Heart right ventricle (tissue), 16 donors: Measurements from ENCODE around the gene HOATZ. TPM values are rescaled to one million over a fixed set of nuclear protein-coding genes. Genes with fewer than 3 reads are reported as not detected.

Experiments used
- ATAC-seq, 8 donors: fragments of 200-7000 bp; cut with Tn5 transposase; one replicate each; pipeline ENCODE4 v1.9.1; 2020; ENCODE audit warnings: mild to moderate bottlenecking in 8 of 8, moderate library complexity in 8 of 8, moderate number of reproducible peaks in 1 of 8
- DNase-seq, 2 donors: peaks; one replicate each; pipeline ENCODE4 v3.0.0-alpha.2; 2020
- H3K27ac ChIP-seq, 10 donors: fragments of 200-600 bp; sonication (generic) in 2 of 10; one replicate each; pipeline versions ENCODE4 v1.5.0 to v1.8.0; 2020 to 2022; ENCODE audit warnings: mild to moderate bottlenecking in 3 of 10
- H3K27me3 ChIP-seq, 7 donors: fragments of 200-600 bp; one replicate each; pipeline ENCODE4 v1.8.0; 2021 to 2022; ENCODE audit warnings: mild to moderate bottlenecking in 2 of 7
- H3K36me3 ChIP-seq, 9 donors: fragments of 200-600 bp; sonication (generic) in 1 of 9; one replicate each; pipeline versions ENCODE4 v1.5.0 to v1.8.0; 2020 to 2022; ENCODE audit warnings: mild to moderate bottlenecking in 2 of 9
- H3K4me1 ChIP-seq, 9 donors: fragments of 200-600 bp; sonication (generic) in 1 of 9; one replicate each; pipeline versions ENCODE4 v1.5.0 to v1.8.0; 2020 to 2022; ENCODE audit warnings: mild to moderate bottlenecking in 4 of 9
- H3K4me3 ChIP-seq, 10 donors: fragments of 200-600 bp; sonication (generic) in 2 of 10; one replicate each; pipeline versions ENCODE4 v1.5.0 to v1.8.0; 2020 to 2022; ENCODE audit warnings: mild to moderate bottlenecking in 7 of 10, moderate library complexity in 2 of 10
- H3K9me3 ChIP-seq, 11 donors: fragments of 200-600 bp in 10 of 11; sonication (generic) in 2 of 11; one replicate each; pipeline versions ENCODE4 v1.5.0 to v1.8.0; 2013 to 2022; ENCODE audit warnings: mild to moderate bottlenecking in 2 of 11, control low read depth in 1 of 11, moderate library complexity in 1 of 11
- WGBS, 2 donors: extraction: QIAGEN DNeasy Blood & Tissue Kit; methylation state at CpG; one replicate each; pipeline ENCODE4 v1.1.7; 2013; ENCODE audit warnings: inconsistent platforms in 1 of 2; 5-methylcytosine and 5-hydroxymethylcytosine counted together
- intact Hi-C, 10 donors: fragments of 100-400 bp; cut with DNase I; formaldehyde crosslinking; loops; one replicate each; pipeline versions ENCODE4 v1.11.1 to v1.14.2; 2022
- polyA plus RNA-seq, 2 donors: library from polyadenylated mRNA; stranded (reverse); fragments of 200-250 nt; gene quantifications; one replicate each; pipeline ENCODE4 v1.2.3, GENCODE V29; 2013
- total RNA-seq, 10 donors: library from RNA; stranded (reverse); fragmentation: NEBNext Ultra II Directional in 3 of 10; extraction: Animal tissue kit (Norgen Biotek cat#: 25700) in 3 of 10; gene quantifications; one replicate each; pipeline versions ENCODE4 v1.2.1 to v1.2.4, GENCODE V29; 2021 to 2023
- TF ChIP-seq, protein P1 (sequence below), 9 donors: fragments of 200-600 bp; sonication (generic) in 2 of 9; IDR thresholded peaks; one replicate each; pipeline versions ENCODE4 v1.5.0 to v1.8.0; 2021 to 2022; ENCODE audit warnings: antibody characterized with exemption in 9 of 9, mild to moderate bottlenecking in 5 of 9, moderate library complexity in 1 of 9
- donor health status: Arrhythmogenic right ventricular cardiomyopathy.
- donor health status: ischemic (EF 13 %, LVEDD 7.1; RV severe dilation, severe dysfunction).
- donor health status: healthy with polysubstance abuse.
- donor health status: DM: no; HTN: yes; CAD: no.
- donor health status: DM: no; HTN: no; CAD: no.
- donor health status: ischemic (EF 25% LVEDD 6.9; RV normal size, moderate dysfunction).
- donor health status: ischemic (EF 25% LVEDD 5.7; RV mildly dilated, moderate dysfunction).
- donor health status: healthy.
- donor health status: DM: yes; HTN: yes; CAD: no.
- donor health status: Ischemic cardiomyopathy.
- donor health status: ischemic (EF 35%, LVEDD 5.7; RV mildly dilated, moderate dysfunction).
- donor health status: nonischemic (EF 11% LVEDD 7.7; RV severe dilation, severe dysfunction).
- donor health status: DM: yes; HTN: yes; CAD: no.
- donor health status: PGD.
- donor health status: ischemic (EF 29% LVEDD 5.4; RV normal size, mild dysfunction).
- donor health status: nonischemic (EF 23%, LVEDD 6.1; RV moderate dilation, normal function).

The HOATZ gene
- total and polyA plus RNA-seq, 12 donors = not detected

DNA sequence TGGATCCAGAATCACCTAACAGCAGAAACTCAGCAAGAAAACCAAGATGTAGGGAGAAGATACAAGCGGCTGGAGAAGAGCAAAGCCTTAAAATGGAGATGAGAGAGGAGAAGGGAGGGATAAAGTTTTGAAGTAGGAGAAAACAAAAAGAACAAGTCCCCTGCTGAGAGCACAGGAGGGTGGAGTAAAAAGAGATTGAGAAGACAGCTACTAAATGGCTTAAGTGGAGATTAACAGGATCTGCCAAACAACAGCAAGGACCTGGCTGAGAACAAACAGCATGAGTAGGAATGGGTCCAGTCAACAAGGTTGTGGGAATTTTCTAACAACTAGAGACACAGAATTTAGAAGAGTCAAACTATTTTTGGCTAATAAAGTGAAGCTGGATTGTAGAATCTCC is 20.5 kb upstream of the HOATZ start:
- H3K36me3 ChIP-seq = no peaks in the 10 kb centered on the region
- ATAC-seq (no peak), DNase-seq (no peak)
- no peaks in the 10 kb centered on the region for H3K4me1 ChIP-seq
- TF ChIP-seq, protein P1, sequence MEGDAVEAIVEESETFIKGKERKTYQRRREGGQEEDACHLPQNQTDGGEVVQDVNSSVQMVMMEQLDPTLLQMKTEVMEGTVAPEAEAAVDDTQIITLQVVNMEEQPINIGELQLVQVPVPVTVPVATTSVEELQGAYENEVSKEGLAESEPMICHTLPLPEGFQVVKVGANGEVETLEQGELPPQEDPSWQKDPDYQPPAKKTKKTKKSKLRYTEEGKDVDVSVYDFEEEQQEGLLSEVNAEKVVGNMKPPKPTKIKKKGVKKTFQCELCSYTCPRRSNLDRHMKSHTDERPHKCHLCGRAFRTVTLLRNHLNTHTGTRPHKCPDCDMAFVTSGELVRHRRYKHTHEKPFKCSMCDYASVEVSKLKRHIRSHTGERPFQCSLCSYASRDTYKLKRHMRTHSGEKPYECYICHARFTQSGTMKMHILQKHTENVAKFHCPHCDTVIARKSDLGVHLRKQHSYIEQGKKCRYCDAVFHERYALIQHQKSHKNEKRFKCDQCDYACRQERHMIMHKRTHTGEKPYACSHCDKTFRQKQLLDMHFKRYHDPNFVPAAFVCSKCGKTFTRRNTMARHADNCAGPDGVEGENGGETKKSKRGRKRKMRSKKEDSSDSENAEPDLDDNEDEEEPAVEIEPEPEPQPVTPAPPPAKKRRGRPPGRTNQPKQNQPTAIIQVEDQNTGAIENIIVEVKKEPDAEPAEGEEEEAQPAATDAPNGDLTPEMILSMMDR (IDR thresholded peaks at IDR 0.05) = no peak
- H3K4me3 ChIP-seq = no peak overlapping the region
- intact Hi-C loops = no loop called here
- peaks cover 0 to 4% (median 0%) of the 10 kb centered on the region in 11 donors for H3K9me3 ChIP-seq
- peaks cover 0 to 8% (median 0%) of the 10 kb centered on the region in 7 donors for H3K27me3 ChIP-seq
- 43 to 46% methylated on average over 1 of the region's 1 CpG for WGBS, 2 donors
- no peak overlapping the region for H3K27ac ChIP-seq

DNA sequence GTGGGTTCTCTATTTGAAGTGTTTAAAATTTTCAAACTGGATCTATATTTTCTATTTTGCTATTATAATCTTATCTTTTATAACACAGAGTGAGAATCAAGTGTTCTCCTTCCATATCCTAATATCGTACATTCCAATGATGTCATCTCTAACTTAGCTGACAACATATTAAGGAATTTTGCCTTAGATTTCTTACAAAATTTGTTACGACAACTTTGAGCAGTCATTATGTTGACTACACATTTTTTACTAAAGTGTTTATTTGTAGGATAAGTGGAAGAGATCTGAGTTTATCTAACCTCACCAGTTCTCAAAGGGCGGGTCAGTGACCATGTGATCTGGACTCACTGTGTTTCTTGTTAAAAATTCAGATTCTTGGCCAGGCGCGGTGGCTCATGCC is 15.1 kb upstream of the HOATZ start:
- H3K27me3 ChIP-seq = peaks cover 0 to 7% (median 0%) of the 10 kb centered on the region in 7 donors
- ATAC-seq (no peak), DNase-seq (no peak)
- TF ChIP-seq, protein P1 (IDR thresholded peaks at IDR 0.05) = no peak
- H3K27ac ChIP-seq = no peak overlapping the region
- no peaks in the 10 kb centered on the region for H3K9me3 ChIP-seq
- 70 to 82% methylated on average over 5 of the region's 5 CpGs for WGBS, 2 donors
- H3K36me3 ChIP-seq = no peaks in the 10 kb centered on the region
- no peaks in the 10 kb centered on the region for H3K4me1 ChIP-seq
- no peak overlapping the region for H3K4me3 ChIP-seq
- intact Hi-C loops = no loop called here

DNA sequence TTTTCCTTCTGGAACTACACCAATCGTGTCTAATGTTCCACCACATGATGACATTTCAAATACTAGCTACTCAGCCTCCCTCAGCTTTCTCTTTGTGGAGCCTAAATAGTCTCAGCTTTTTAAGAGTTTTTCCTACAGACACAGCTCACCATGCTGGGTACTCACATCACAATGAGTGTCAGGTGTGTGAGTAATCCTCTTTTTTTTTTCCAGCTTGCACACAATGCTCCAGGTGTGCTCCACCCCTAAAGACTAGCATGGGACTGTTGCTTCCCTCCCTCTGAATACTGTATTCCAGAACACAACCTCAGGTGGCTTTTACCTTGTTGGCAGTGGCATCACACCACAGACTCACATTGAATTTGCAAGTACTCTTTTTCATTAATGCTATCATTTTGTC is 14.1 kb upstream of the HOATZ start:
- intact Hi-C loops = no loop called here
- Histone ChIP-seq H3K27ac (no peak overlapping the region), H3K4me3 (no peak overlapping the region), H3K9me3 (no peaks in the 10 kb centered on the region), H3K27me3 (peaks cover 0 to 7% (median 0%) of the 10 kb centered on the region in 7 donors), H3K36me3 (no peaks in the 10 kb centered on the region), H3K4me1 (no peaks in the 10 kb centered on the region)
- WGBS, 2 donors = 77% methylated on average over 1 of the region's 1 CpG
- TF ChIP-seq, protein P1 (IDR thresholded peaks at IDR 0.05) = no peak
- DNase-seq = no peak
- no peak for ATAC-seq

DNA sequence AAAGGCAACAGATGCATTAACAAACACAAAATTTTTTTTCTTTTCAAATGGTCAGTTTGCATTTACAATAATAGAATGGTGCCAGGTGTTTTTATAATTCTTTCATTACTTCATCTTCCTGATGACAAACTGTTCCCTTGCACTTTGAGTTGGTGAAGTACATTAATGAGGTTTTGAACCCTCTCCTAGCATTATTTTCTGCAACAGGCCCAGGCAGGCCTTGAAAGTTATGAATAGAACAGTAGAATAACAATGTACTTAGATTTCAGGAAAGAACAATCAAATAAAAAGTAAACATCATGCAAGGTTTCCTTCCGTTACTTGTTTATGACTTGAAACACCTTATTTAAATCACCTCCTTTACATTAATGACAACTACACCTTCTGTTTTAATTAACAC is 12.0 kb upstream of the HOATZ start:
- DNase-seq = no peak
- ATAC-seq = no peak
- Histone ChIP-seq H3K36me3 (no peaks in the 10 kb centered on the region), H3K27me3 (peaks cover 0 to 7% (median 0%) of the 10 kb centered on the region in 7 donors), H3K9me3 (no peaks in the 10 kb centered on the region), H3K4me1 (no peaks in the 10 kb centered on the region), H3K27ac (no peak overlapping the region), H3K4me3 (no peak overlapping the region)
- intact Hi-C loops = no loop called here
- 80 to 82% methylated on average over 1 of the region's 1 CpG for WGBS, 2 donors
- TF ChIP-seq, protein P1 (IDR thresholded peaks at IDR 0.05) = no peak
